H1 (cell line): Measurements from ENCODE around the gene IAPP. TPM values are rescaled to one million over a fixed set of nuclear protein-coding genes. Genes with fewer than 3 reads are reported as not detected.

Experiments used
- CTCF ChIA-PET: fragments of 300-600 bp; sonication (Branson Sonifier 250); formaldehyde crosslinking; loops from one replicate; lab custom pipeline; 2021; ENCODE audit not compliant: partially characterized antibody; lab: Charles Lee
- POLR2A ChIA-PET: fragments of 300-600 bp; sonication (Branson Sonifier 250); formaldehyde crosslinking; loops from one replicate; lab custom pipeline; 2021; ENCODE audit warnings: inconsistent platforms; ENCODE audit not compliant: partially characterized antibody; lab: Charles Lee
- DNase-seq, 2 experiments: peaks; one replicate each; pipeline versions ENCODE4 v3.0.0 to v3.0.0-alpha.2; 2010 to 2022; ENCODE audit warnings: low spot score in 2 of 2, low read depth in 1 of 2, mixed read lengths in 1 of 2
- FAIRE-seq: peaks from 2 replicates; lab custom pipeline; 2011; peaks lifted over from hg19 to GRCh38; lab: Jason Lieb, UNC
- H2AFZ ChIP-seq: 2 replicates; pipeline ENCODE4 v1.8.1; 2012; ENCODE audit warnings: low read length, inconsistent platforms
- H2AK5ac ChIP-seq: 2 replicates; pipeline ENCODE4 v1.6.1; 2013; ENCODE audit warnings: low read depth, low read length
- H2BK120ac ChIP-seq: replicated peaks from 2 replicates; pipeline ENCODE3; 2013; ENCODE audit warnings: low read depth, low read length, inconsistent platforms
- H2BK12ac ChIP-seq: 2 replicates; pipeline ENCODE4 v1.6.1; 2013; ENCODE audit warnings: low read depth, low read length
- H2BK15ac ChIP-seq: 2 replicates; pipeline ENCODE4 v1.6.1; 2013; ENCODE audit warnings: low read length
- H2BK20ac ChIP-seq: 2 replicates; pipeline ENCODE4 v1.6.1; 2013; ENCODE audit warnings: low read length
- H2BK5ac ChIP-seq: 2 replicates; pipeline ENCODE4 v1.6.1; 2013; ENCODE audit warnings: low read depth, low read length
- H3K14ac ChIP-seq: 2 replicates; pipeline ENCODE4 v1.6.1; 2013; ENCODE audit warnings: inconsistent platforms; ENCODE audit not compliant: insufficient read length
- H3K18ac ChIP-seq: 2 replicates; pipeline ENCODE4 v1.6.1; 2013; ENCODE audit warnings: low read length; ENCODE audit errors: extremely low read depth
- H3K23ac ChIP-seq: 2 replicates; pipeline ENCODE4 v1.6.1; 2013; ENCODE audit warnings: inconsistent platforms; ENCODE audit not compliant: insufficient read length
- H3K23me2 ChIP-seq: 2 replicates; pipeline ENCODE4 v1.6.1; 2013; ENCODE audit warnings: low read depth, low read length
- H3K27ac ChIP-seq: 2 replicates; pipeline ENCODE4 v1.6.1; 2011; ENCODE audit warnings: low read depth, low read length, inconsistent platforms
- H3K27me3 ChIP-seq, 4 experiments: replicated peaks in 1 of 4; 1 replicate in 1 of 4; 2 replicates in 3 of 4; pipeline versions ENCODE4 v1.6.1 to v1.8.1; 2011 to 2013; ENCODE audit warnings: low read length in 3 of 4, mild to moderate bottlenecking in 3 of 4, inconsistent platforms in 2 of 4, mixed read lengths in 2 of 4, moderate library complexity in 1 of 4; ENCODE audit not compliant: control insufficient read depth in 3 of 4, insufficient read depth in 3 of 4; ENCODE audit errors: extremely low read depth in 1 of 4
- H3K36me3 ChIP-seq, 4 experiments: 2 replicates each; pipeline versions ENCODE4 v1.6.1 to v1.8.1; 2011 to 2013; ENCODE audit warnings: mild to moderate bottlenecking in 4 of 4, low read length in 3 of 4, moderate library complexity in 2 of 4, control low read depth in 1 of 4, inconsistent platforms in 1 of 4; ENCODE audit not compliant: insufficient read depth in 4 of 4, control insufficient read depth in 2 of 4
- H3K4ac ChIP-seq: replicated peaks from 2 replicates; pipeline ENCODE3; 2013; ENCODE audit warnings: low read length, low read depth, mixed read lengths, inconsistent platforms; ENCODE audit not compliant: insufficient read length
- H3K4me1 ChIP-seq, 4 experiments: replicated peaks in 1 of 4; 1 replicate in 1 of 4; 2 replicates in 3 of 4; pipeline versions ENCODE4 v1.6.1 to v1.8.1; 2011 to 2013; ENCODE audit warnings: low read length in 3 of 4, inconsistent platforms in 2 of 4, mixed read lengths in 1 of 4; ENCODE audit not compliant: insufficient read depth in 4 of 4, control insufficient read depth in 3 of 4
- H3K4me2 ChIP-seq, 2 experiments: 2 replicates each; pipeline versions ENCODE4 v1.6.1 to v1.8.1; 2011 to 2013; ENCODE audit warnings: low read depth in 2 of 2, low read length in 2 of 2, control low read depth in 1 of 2, inconsistent platforms in 1 of 2, mild to moderate bottlenecking in 1 of 2; ENCODE audit not compliant: insufficient read depth in 1 of 2
- H3K4me3 ChIP-seq, 4 experiments: fragments of 200-600, 300-600 bp in 1 of 4; sonication (generic), shearing (Covaris generic), sonication (Bioruptor Twin) in 1 of 4; 2 replicates each; pipeline versions ENCODE4 v1.5.1 to v1.8.1; 2011 to 2016; ENCODE audit warnings: low read length in 4 of 4, low read depth in 3 of 4, control low read depth in 2 of 4, inconsistent platforms in 2 of 4, mild to moderate bottlenecking in 2 of 4, mixed read lengths in 1 of 4, moderate library complexity in 1 of 4; ENCODE audit not compliant: insufficient read depth in 2 of 4; ENCODE audit errors: extremely low read depth in 1 of 4
- H3K56ac ChIP-seq: replicated peaks from 2 replicates; pipeline ENCODE3; 2013; ENCODE audit warnings: low read depth, mild to moderate bottlenecking, mixed read lengths, low read length, inconsistent platforms; ENCODE audit not compliant: insufficient read length
- H3K79me1 ChIP-seq: 2 replicates; pipeline ENCODE4 v1.6.1; 2013; ENCODE audit warnings: low read depth, low read length, control low read depth
- H3K79me2 ChIP-seq, 2 experiments: 2 replicates each; pipeline versions ENCODE4 v1.6.1 to v1.8.1; 2012 to 2013; ENCODE audit warnings: low read length in 2 of 2, mild to moderate bottlenecking in 2 of 2, inconsistent platforms in 1 of 2; ENCODE audit not compliant: insufficient read depth in 2 of 2, control insufficient read depth in 1 of 2
- H3K9ac ChIP-seq, 4 experiments: replicated peaks in 1 of 4; 1 replicate in 1 of 4; 2 replicates in 3 of 4; pipeline versions ENCODE4 v1.6.1 to v1.8.1; 2011 to 2013; ENCODE audit warnings: low read depth in 3 of 4, low read length in 3 of 4, control low read depth in 2 of 4, mild to moderate bottlenecking in 2 of 4, moderate library complexity in 2 of 4, inconsistent platforms in 1 of 4; ENCODE audit errors: extremely low read depth in 1 of 4
- H3K9me3 ChIP-seq, 2 experiments: 2 replicates each; pipeline versions ENCODE4 v1.6.1 to v1.8.1; 2012 to 2013; ENCODE audit warnings: mild to moderate bottlenecking in 2 of 2, moderate library complexity in 2 of 2, control low read depth in 1 of 2, inconsistent platforms in 1 of 2, low read depth in 1 of 2, low read length in 1 of 2, mixed read lengths in 1 of 2; ENCODE audit not compliant: insufficient read depth in 2 of 2
- H4K20me1 ChIP-seq, 2 experiments: replicated peaks in 1 of 2; 2 replicates each; pipeline versions ENCODE3 to v1.8.1; 2011 to 2013; ENCODE audit warnings: inconsistent platforms in 2 of 2, low read length in 2 of 2, mild to moderate bottlenecking in 1 of 2; ENCODE audit not compliant: insufficient read depth in 2 of 2, control insufficient read depth in 1 of 2
- H4K5ac ChIP-seq: 2 replicates; pipeline ENCODE4 v1.6.1; 2013; ENCODE audit warnings: low read length, low read depth, mixed read lengths, inconsistent platforms; ENCODE audit not compliant: insufficient read length
- H4K8ac ChIP-seq: 2 replicates; pipeline ENCODE4 v1.8.0; 2013; ENCODE audit warnings: mild to moderate bottlenecking, moderate library complexity, low read length, inconsistent platforms; ENCODE audit not compliant: insufficient read depth; ENCODE audit errors: extremely low read depth
- H4K91ac ChIP-seq: replicated peaks from 2 replicates; pipeline ENCODE3; 2013; ENCODE audit warnings: low read length, mixed read lengths, inconsistent platforms; ENCODE audit not compliant: insufficient read length
- CBX5 ChIP-seq: fragments of 300-800, 300-1000 bp; sonication (generic); IDR thresholded peaks from 2 replicates; pipeline ENCODE4 v1.7.1; 2016; ENCODE audit warnings: antibody characterized with exemption, low read length, low read depth
- CHD1 ChIP-seq: IDR thresholded peaks from 2 replicates; pipeline ENCODE4 v1.6.1; 2012; ENCODE audit warnings: low read depth, low read length, improper control_type of control experiment
- CREB1 ChIP-seq: IDR thresholded peaks from 2 replicates; pipeline ENCODE4 v1.6.1; 2012; ENCODE audit warnings: inconsistent platforms
- CTBP2 ChIP-seq: IDR thresholded peaks from 2 replicates; pipeline ENCODE4 v1.7.0; 2011; ENCODE audit warnings: borderline replicate concordance, mild to moderate bottlenecking, moderate library complexity, mixed read lengths, low read length; ENCODE audit not compliant: insufficient read depth, insufficient read length
- SAP30 ChIP-seq: fragments of 300-600 bp; sonication (generic); IDR thresholded peaks from 2 replicates; pipeline ENCODE4 v1.7.1; 2012; ENCODE audit warnings: low read length, moderate library complexity, mild to moderate bottlenecking, inconsistent platforms; ENCODE audit not compliant: insufficient read depth, insufficient replicate concordance
- SIRT6 ChIP-seq: IDR thresholded peaks from one replicate; pipeline ENCODE4 v1.7.1; 2012; ENCODE audit warnings: low read length, inconsistent platforms
- SUZ12 ChIP-seq: fragments of 200-600 bp; sonication (generic); IDR thresholded peaks from 2 replicates; pipeline ENCODE4 v1.6.1; 2012; ENCODE audit warnings: mild to moderate bottlenecking, inconsistent platforms, low read length, moderate library complexity, mixed read lengths
- TBP ChIP-seq: IDR thresholded peaks from 2 replicates; pipeline ENCODE4 v1.6.1; 2011; ENCODE audit warnings: low read depth, low read length, improper control_type of control experiment
- WGBS, 2 experiments: shearing (Covaris generic) in 1 of 2; methylation state at CpG; one replicate each; pipeline versions ENCODE4 v1.1.6 to v1.1.7; 2013 to 2015; ENCODE audit warnings: low lambda C conversion rate in 2 of 2, mixed read lengths in 2 of 2, inconsistent platforms in 1 of 2, low coverage in 1 of 2, missing lambda C conversion rate in 1 of 2; ENCODE audit not compliant: insufficient replicate concordance in 2 of 2, insufficient coverage in 1 of 2, insufficient read length in 1 of 2; ENCODE audit errors: extremely low coverage in 1 of 2, missing lambda C conversion rate in 1 of 2; 5-methylcytosine and 5-hydroxymethylcytosine counted together
- polyA plus RNA-seq, 7 experiments: library from polyadenylated mRNA; depleted of rRNA in 3 of 7; stranded (reverse) in 5 of 7; unstranded in 2 of 7; fragments of >200 nt in 5 of 7; fragments of 200-250 nt in 2 of 7; gene quantifications; 1 replicate in 5 of 7; 2 replicates in 1 of 7; 4 replicates in 1 of 7; pipeline versions ENCODE4 v1.2.1 to v1.2.3, GENCODE V29; 2011 to 2013; ENCODE audit warnings: missing spikeins in 2 of 7, mixed read lengths in 2 of 7
- total RNA-seq: library from RNA; stranded (reverse); fragmentation: NEBNext Ultra II Directional; extraction: Animal tissue kit (Norgen Biotek cat#: 25700); gene quantifications from 2 replicates; pipeline ENCODE4 v1.2.1, GENCODE V29; 2021
- TF ChIP-seq, protein P1 (sequence below): IDR thresholded peaks from 2 replicates; pipeline ENCODE4 v1.6.1; 2011; ENCODE audit warnings: low read depth, mild to moderate bottlenecking, low read length; ENCODE audit not compliant: insufficient read depth
- TF ChIP-seq, protein P2 (sequence below): IDR thresholded peaks from 2 replicates; pipeline ENCODE4 v1.6.1; 2012; ENCODE audit warnings: inconsistent platforms

IAPP gene
- total and polyA plus RNA-seq, 2 of the 8 experiments (the other 6 are each of a cell fraction or from before 2014, with no cell fraction given), result not detected

DNA sequence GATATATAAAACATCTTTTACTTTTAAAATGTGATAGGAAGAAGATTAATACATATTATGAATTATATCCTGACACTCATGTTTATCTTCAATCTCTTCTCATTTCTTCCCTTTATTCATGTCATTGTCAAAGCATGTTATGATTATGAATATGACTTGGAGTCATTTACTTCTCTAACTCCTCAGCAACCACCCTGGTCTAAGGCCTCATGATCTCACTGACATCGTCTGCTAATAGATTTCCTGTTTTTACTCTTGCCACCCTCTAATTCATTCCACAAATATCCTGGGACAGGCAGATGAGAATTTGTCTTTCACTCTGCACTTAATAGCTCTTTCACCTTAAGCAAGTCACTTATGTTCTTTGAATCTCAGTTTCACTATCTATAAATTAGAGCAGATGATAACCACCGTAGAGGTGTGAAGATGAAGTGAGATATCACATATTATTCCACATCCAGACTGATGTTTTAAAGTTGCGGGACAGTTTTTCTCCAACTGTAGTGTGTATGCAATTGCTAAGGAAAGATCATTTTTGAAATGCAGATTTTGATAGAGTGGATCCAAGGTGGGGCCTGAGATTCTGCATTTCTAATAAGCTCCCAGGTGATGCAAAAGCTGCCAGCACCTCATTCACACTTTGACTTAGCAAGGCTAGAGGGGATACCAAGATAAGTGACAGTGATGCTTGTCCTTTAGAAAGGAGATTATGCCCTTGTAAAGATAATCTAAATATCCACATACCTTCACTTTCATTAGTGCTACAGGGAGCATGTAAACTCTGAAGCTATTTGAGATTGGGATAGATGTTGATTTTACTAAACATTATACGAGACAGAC, 3.3 kb upstream of the IAPP start:
- Histone ChIP-seq H3K36me3 (no peaks in the 10 kb centered on the region), H3K4me1 (peaks cover 0 to 5% (median under 1%) of the 10 kb centered on the region in 4 experiments; a peak in 1 of 7 replicates), H3K56ac (no peak overlapping the region), H2BK15ac (no peak overlapping the region), H2BK120ac (no peak overlapping the region), H2BK5ac (no peak overlapping the region), H3K27me3 (no peaks in the 10 kb centered on the region), H4K5ac (no peak overlapping the region), H3K4ac (no peak overlapping the region), H3K23ac (no peak overlapping the region), H3K79me1 (no peaks in the 10 kb centered on the region), H3K18ac (no peak overlapping the region), H2BK20ac (no peak overlapping the region), H2AFZ (no peak overlapping the region), H3K9me3 (no peaks in the 10 kb centered on the region), H3K27ac (no peak overlapping the region), H3K14ac (no peak overlapping the region)
- CTCF ChIA-PET, result no interaction called here
- POLR2A ChIA-PET, result interaction anchor here (1.6 kb wide), 1 partner anchor 24 kb away, joined by 5 read pairs; no protein-coding TSS in a partner anchor
- FAIRE-seq (no peak), DNase-seq (no peak)
- 94% methylated on average over 4 of the region's 4 CpGs; no CpG with 5 or more reads in 1 of the 2 experiments for WGBS, 2 experiments
- TF ChIP-seq CHD1 (no peak), CBX5 (no peak), TBP (no peak), CTBP2 (no peak), SIRT6 (no peak), SUZ12 (no peak), SAP30 (no peak), CREB1 (no peak)
- TF ChIP-seq, protein P1, sequence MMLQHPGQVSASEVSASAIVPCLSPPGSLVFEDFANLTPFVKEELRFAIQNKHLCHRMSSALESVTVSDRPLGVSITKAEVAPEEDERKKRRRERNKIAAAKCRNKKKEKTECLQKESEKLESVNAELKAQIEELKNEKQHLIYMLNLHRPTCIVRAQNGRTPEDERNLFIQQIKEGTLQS, result no peak
- TF ChIP-seq, protein P2, sequence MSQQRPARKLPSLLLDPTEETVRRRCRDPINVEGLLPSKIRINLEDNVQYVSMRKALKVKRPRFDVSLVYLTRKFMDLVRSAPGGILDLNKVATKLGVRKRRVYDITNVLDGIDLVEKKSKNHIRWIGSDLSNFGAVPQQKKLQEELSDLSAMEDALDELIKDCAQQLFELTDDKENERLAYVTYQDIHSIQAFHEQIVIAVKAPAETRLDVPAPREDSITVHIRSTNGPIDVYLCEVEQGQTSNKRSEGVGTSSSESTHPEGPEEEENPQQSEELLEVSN, result no peak
- TF ChIP-seq, all 59 proteins: peak for 0
- Histone ChIP-seq H3K4me2 (no peak overlapping the region), H3K9ac (no peak overlapping the region), H4K91ac (no peak overlapping the region), H3K23me2 (no peaks in the 10 kb centered on the region), H4K8ac (no peak overlapping the region), H3K4me3 (no peak overlapping the region), H3K79me2 (no peaks in the 10 kb centered on the region), H2BK12ac (no peak overlapping the region), H2AK5ac (no peak overlapping the region), H4K20me1 (no peaks in the 10 kb centered on the region)
